AML-193 (cell line): ENCODE data around the gene TAPBP.
"Not testable (repeated sequence)": the region's sequence is repeated elsewhere in the genome, so short reads cannot be mapped to it uniquely, and the experiment has no call there.

Experiments used
- DNase-seq, 2 experiments: peaks; one replicate each; lab custom pipeline; 2025; lab: John Stamatoyannopoulos, UW

The TAPBP gene

GRCh38 chr6:33296797-33297405 lies 17.0 kb downstream of the TAPBP start:
- DNase-seq, result no peak

GRCh38 chr6:33295621-33296369 lies 18.1 kb downstream of the TAPBP start:
- no peak for DNase-seq

GRCh38 chr6:33294086-33294823 lies 19.6 kb downstream of the TAPBP start:
- DNase-seq, result no peak

GRCh38 chr6:33292996-33293682 lies 20.7 kb downstream of the TAPBP start:
- no peak for DNase-seq

GRCh38 chr6:33290459-33290858 lies 23.4 kb downstream of the TAPBP start:
- DNase-seq, result no peak

- no peak for DNase-seq
Measured at GRCh38 chr6:33289784-33290315, 24.0 kb downstream of the TAPBP start.

- DNase-seq, result peak; percentile 97 to 99
Measured at GRCh38 chr6:33288921-33289783, 24.7 kb downstream of the TAPBP start, which contains the start of the genes PFDN6 and WDR46. PFDN6 (plus strand) TSS chr6:33289601; CDS start chr6:33289857, 256 bp downstream. WDR46 (minus strand) TSS chr6:33289239; CDS start chr6:33289170, 69 bp downstream.

GRCh38 chr6:33288141-33288920 lies 25.5 kb downstream of the TAPBP start:
- no peak for DNase-seq

- DNase-seq, result no peak
Measured at GRCh38 chr6:33286946-33287914, 26.6 kb downstream of the TAPBP start.

- DNase-seq, result not testable (repeated sequence)
Measured at GRCh38 chr6:33285214-33285613, 28.7 kb downstream of the TAPBP start.

- DNase-seq, result no peak
Measured at GRCh38 chr6:33280539-33280938, 33.3 kb downstream of the TAPBP start.

GRCh38 chr6:33279971-33280511 lies 33.8 kb downstream of the TAPBP start:
- DNase-seq, result peak; percentile 27 to 60

- no peak for DNase-seq
Measured at GRCh38 chr6:33279257-33279695, 34.6 kb downstream of the TAPBP start.

- DNase-seq, result no peak
Measured at GRCh38 chr6:33278810-33279209, 35.1 kb downstream of the TAPBP start.

GRCh38 chr6:33278392-33278741 lies 35.5 kb downstream of the TAPBP start:
- DNase-seq, result no peak

- no peak for DNase-seq
Measured at GRCh38 chr6:33277663-33278391, 36.1 kb downstream of the TAPBP start.

GRCh38 chr6:33276864-33277662 lies 36.8 kb downstream of the TAPBP start, which contains the start of gene B3GALT4:
B3GALT4 (plus strand) TSS chr6:33277123; CDS start chr6:33277420, 297 bp downstream.
- no peak for DNase-seq
